ENCODE data around the gene TEX22. TPM values are rescaled to one million over a fixed set of nuclear protein-coding genes. Genes with fewer than 3 reads are reported as not detected.

Gene TEX22
- total RNA-seq, 3 donors from 2014 or later, result 0.71 to 1.7 (median 1.2) TPM

DNA sequence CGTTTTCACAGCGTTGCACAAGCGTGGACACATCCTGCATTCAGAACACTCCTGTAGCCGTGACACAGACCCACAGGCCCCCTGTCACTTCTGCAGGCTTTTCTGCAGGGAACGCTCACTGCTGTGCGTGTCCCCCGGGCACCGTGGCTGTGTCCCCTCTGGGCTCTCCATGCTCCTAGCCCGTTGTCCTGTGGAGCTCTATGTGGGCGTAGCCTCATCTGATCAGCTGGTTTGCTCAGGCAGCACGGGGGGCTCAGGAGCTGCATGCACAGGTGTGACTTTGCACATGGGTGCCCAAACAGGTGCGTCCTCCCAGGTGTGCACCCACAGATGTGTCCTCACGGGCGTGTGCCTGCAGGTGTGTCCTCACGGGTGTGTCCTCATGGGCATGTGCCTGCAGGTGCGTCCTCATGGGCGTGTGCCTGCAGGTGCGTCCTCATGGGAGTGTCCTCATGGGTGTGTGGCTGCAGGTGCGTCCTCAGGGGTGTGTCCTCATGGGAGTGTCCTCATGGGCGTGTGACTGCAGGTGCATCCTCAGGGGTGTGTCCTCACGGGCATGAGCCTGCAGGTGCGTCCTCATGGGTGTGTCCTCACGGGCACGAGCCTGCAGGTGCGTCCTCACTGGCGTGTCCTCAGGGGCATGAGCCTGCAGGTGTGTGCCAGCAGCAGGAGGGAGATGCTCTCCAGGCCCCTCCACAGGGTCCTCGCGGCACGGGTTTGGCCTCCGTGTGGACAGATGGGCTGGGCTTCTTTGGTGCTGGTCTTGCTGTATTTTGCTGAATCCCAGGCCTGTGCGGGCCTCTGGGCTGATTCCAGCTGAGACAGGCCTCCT, 38.8 kb downstream of the TEX22 start:
- H3K4me1 Mint-ChIP-seq (ENCODE audit: low read depth), result peaks cover 8% of the 10 kb centered on the region
- peaks cover 3% of the 10 kb centered on the region for H3K36me3 Mint-ChIP-seq (ENCODE audit: insufficient read depth)
- H3K4me3 Mint-ChIP-seq, result no peak overlapping the region
- H3K27me3 Mint-ChIP-seq (ENCODE audit: low read depth), result no peaks in the 10 kb centered on the region
- no peaks in the 10 kb centered on the region for H3K9me3 Mint-ChIP-seq
- no peak for ATAC-seq
- DNase-seq, result no peak

DNA sequence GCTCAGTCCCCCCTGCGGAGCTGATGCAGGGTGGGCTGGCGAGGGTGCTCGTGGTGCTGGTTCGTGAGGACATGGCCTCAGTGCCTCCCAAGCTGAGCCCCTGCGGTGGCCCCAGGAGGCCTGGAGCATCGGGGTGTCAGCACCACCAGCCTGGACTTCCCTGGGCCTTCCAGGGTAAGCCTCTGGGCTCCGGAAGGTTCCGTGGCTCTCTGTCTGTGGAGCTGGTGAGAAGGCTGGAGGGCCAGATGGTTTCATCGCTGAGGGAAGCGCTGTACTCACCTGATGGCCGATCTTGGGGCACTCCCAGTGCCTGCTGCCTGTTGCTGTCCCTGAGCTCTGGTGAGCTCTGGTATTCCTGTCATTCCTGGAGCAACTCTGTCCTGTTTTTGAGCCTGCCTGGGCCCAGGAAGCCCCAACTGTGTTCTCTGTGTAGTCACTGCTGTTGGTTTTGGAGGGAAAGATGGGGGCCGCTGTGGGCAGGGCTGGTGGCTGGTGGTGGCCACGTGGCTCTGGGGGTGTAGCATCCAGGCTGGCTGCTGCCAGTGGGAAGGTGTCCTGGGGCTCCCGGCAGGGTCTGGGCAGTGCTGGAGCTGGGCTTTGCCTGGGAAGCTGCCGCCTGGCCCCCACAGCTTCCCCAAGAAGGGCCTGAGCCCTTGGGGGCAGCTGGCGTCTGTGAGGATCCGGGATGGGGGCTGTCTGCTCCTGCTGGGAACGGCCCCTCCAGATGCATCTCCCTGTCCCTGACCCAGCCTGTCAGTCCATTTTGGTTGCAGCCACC, 39.6 kb downstream of the TEX22 start:
- no peak overlapping the region for H3K4me3 Mint-ChIP-seq
- H3K27me3 Mint-ChIP-seq (ENCODE audit: low read depth), result no peaks in the 10 kb centered on the region
- H3K9me3 Mint-ChIP-seq, result no peaks in the 10 kb centered on the region
- H3K36me3 Mint-ChIP-seq (ENCODE audit: insufficient read depth), result peaks cover 3% of the 10 kb centered on the region
- H3K4me1 Mint-ChIP-seq (ENCODE audit: low read depth), result peaks cover 8% of the 10 kb centered on the region
- DNase-seq (no peak), ATAC-seq (no peak)

DNA sequence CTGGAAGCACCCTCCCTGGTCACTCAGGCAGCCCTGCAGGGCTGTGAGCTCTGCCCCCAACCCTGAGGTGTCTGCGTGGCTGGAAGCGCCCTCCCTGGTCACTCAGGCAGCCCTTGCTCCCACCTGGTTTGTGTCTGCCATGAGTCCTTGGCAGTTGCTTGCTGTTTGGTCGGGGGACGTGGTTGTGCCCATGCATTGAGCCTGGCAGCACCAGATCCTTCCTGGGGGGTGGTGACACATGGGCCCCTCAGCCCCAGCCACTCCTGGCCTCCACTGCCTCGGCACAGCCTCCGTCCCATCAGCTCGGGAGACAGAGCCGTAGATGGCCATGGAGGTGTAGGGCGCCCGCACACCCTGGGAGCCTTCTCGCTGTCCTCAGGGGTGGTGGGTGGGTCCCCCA, 40.8 kb downstream of the TEX22 start:
- DNase-seq, result no peak
- Mint-ChIP-seq H3K9me3 (no peaks in the 10 kb centered on the region), H3K4me3 (no peak overlapping the region), H3K4me1 (ENCODE audit: low read depth) (peaks cover 8% of the 10 kb centered on the region), H3K36me3 (ENCODE audit: insufficient read depth) (peaks cover 3% of the 10 kb centered on the region), H3K27me3 (ENCODE audit: low read depth) (no peaks in the 10 kb centered on the region)
- ATAC-seq, result no peak

DNA sequence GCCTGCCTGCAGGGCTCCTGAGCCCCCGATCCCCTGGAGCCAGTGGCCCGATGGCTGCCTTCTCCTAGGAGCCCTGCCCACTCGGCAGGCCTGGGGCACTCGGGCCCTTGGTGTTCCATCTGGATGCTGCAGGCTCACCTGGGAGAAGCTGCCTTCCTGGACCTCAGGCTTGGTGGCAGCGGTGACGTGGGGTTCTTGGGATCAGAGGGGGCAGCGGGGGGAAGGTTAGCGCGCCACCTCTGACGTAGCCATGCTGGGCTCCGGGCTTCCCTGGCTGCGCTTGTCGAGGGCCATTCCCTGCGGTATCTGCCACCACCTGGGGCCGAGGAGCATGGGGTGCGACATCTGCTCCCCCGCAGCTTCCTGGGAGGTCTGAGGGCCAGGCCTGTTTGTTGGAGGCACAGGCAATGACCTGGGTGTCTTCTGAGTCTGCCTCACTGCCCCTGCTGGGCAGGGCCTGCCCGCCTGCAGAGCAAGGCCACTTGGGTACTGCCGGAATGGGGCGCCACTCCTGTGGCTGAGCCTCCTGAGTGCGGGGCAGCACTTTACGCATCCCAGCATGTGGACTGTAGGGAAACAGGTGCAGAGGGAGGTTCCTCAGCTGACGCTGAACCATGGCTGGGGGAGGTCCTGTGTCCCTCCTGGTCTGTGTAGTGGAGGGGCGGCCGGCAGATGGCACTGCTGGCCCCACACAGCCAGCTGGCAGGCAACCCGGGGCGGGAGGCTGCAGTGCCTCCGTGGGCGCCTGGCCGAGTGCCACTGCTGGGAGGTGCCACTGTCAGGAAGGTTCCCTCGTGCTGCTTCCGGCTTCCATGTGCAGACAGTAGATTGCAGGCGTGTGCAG, 41.6 kb downstream of the TEX22 start:
- DNase-seq, result no peak
- Mint-ChIP-seq H3K27me3 (ENCODE audit: low read depth) (no peaks in the 10 kb centered on the region), H3K4me3 (no peak overlapping the region), H3K36me3 (ENCODE audit: insufficient read depth) (peaks cover 3% of the 10 kb centered on the region), H3K9me3 (no peaks in the 10 kb centered on the region), H3K4me1 (ENCODE audit: low read depth) (peaks cover 6% of the 10 kb centered on the region)
- no peak for ATAC-seq

DNA sequence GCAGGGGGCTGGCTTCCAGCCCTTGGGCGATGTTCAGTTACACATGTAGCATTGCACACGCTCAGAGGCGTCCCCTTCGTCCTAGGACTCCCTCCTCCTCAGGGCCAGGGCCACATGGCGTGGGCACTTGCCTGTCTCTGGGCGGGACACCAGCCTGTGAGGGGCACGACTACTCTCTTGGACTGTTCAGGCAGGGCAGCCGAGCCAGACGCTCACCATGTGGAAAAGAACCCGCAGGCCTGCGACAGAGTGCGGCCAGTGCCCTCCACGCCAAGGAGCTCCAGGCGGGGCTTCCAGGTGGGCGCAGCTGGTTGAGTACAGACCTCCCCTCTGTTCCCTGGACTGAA, 42.2 kb downstream of the TEX22 start:
- H3K4me3 Mint-ChIP-seq, result no peak overlapping the region
- ATAC-seq, result no peak
- H3K9me3 Mint-ChIP-seq, result no peaks in the 10 kb centered on the region
- H3K27me3 Mint-ChIP-seq (ENCODE audit: low read depth), result no peaks in the 10 kb centered on the region
- H3K36me3 Mint-ChIP-seq (ENCODE audit: insufficient read depth), result peaks cover 3% of the 10 kb centered on the region
- H3K4me1 Mint-ChIP-seq (ENCODE audit: low read depth), result peaks cover 3% of the 10 kb centered on the region
- no peak for DNase-seq

DNA sequence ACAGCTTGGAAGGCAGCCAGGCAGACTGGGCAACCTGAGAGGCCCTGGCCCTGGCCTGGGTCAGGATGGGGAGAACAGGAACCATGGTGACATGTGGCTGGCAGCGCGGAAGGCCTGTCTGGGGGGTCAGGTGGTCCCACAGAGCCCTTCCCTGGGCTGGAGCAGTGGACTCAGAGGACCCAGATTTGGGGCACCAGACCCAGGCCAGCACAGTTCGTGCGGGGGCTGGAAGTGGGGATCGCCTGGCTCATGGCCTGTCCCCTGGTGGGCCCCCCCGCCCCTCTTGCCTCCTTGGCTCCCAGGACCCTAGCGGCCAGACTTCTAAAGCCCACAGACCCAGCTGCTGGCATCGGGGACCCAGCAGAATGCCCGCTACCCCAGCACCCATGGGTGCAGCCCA, 42.7 kb downstream of the TEX22 start:
- DNase-seq, result no peak
- no peak for ATAC-seq
- peaks cover 2% of the 10 kb centered on the region for H3K4me1 Mint-ChIP-seq (ENCODE audit: low read depth)
- H3K27me3 Mint-ChIP-seq (ENCODE audit: low read depth), result no peaks in the 10 kb centered on the region
- no peak overlapping the region for H3K4me3 Mint-ChIP-seq
- H3K9me3 Mint-ChIP-seq, result no peaks in the 10 kb centered on the region
- peaks cover 3% of the 10 kb centered on the region for H3K36me3 Mint-ChIP-seq (ENCODE audit: insufficient read depth)

DNA sequence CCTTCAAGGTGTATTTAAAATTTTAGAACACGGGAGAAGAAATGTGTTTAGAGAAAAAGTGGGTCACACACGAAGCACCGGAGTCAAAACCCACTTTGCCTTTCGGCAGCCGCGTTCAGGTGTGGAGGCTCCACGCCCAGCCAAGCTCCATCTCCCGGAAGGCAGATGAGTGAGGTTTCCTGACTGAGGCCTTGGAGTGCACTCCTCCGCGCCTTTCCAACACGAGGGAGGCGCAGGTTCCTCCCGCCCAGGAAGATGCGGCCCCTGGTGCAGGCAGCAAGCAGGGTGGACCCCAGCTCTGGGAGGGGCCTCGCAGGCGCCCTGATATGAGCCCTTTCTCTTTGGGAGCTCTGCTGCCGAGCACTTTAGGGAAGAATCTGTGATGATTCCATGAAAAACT, 43.8 kb downstream of the TEX22 start:
- ATAC-seq (no peak), DNase-seq (no peak)
- no peaks in the 10 kb centered on the region for H3K9me3 Mint-ChIP-seq
- H3K27me3 Mint-ChIP-seq (ENCODE audit: low read depth), result no peaks in the 10 kb centered on the region
- H3K4me3 Mint-ChIP-seq, result no peak overlapping the region
- H3K36me3 Mint-ChIP-seq (ENCODE audit: insufficient read depth), result peaks cover 3% of the 10 kb centered on the region
- H3K4me1 Mint-ChIP-seq (ENCODE audit: low read depth), result no peaks in the 10 kb centered on the region

DNA sequence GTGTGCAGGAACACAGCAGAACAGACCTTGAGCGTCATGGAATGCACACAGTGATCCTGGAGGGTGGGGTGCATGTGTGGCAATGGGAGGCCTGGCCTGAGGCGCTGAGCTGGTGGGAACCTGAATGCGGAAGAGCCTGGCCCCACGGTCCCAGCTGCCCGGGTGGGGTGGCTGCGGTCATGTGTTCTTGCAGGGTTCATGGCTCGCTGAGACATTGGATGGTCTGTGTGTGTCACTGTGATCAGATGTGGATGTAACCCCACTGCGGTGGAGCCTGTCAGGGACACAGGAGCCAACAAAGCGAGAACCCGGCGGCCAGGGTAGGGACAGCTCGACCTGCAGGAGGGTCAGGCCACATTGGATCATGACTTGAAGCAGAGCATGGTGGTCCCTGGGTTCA, 44.5 kb downstream of the TEX22 start:
- Mint-ChIP-seq H3K4me1 (ENCODE audit: low read depth) (no peaks in the 10 kb centered on the region), H3K27me3 (ENCODE audit: low read depth) (no peaks in the 10 kb centered on the region), H3K4me3 (no peak overlapping the region), H3K36me3 (ENCODE audit: insufficient read depth) (peaks cover 3% of the 10 kb centered on the region), H3K9me3 (no peaks in the 10 kb centered on the region)
- no peak for DNase-seq
- ATAC-seq, result no peak

DNA sequence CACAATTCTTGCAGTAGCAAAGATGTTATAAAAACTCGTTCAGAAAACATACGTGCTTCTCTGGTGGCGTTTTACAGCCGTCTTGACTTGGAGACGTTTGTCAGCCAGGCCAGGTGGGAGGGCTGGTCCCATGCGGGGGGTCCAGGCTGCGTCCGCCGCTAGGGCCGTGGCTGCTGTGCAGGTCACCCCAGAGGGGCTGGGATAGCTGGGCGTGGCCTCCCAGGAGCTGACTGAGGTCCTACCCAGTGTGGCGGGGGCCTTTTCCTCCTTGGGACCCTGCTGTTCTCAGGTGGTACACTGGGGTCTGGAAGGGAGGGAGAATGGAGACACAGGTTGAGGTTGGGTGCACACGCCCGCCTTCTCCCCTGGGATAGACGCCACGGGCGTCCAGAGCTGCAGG, 46.5 kb downstream of the TEX22 start:
- ATAC-seq, result no peak
- no peaks in the 10 kb centered on the region for H3K27me3 Mint-ChIP-seq (ENCODE audit: low read depth)
- H3K4me1 Mint-ChIP-seq (ENCODE audit: low read depth), result no peaks in the 10 kb centered on the region
- no peak for DNase-seq
- no peaks in the 10 kb centered on the region for H3K9me3 Mint-ChIP-seq
- H3K36me3 Mint-ChIP-seq (ENCODE audit: insufficient read depth), result peaks cover 3% of the 10 kb centered on the region
- no peak overlapping the region for H3K4me3 Mint-ChIP-seq

DNA sequence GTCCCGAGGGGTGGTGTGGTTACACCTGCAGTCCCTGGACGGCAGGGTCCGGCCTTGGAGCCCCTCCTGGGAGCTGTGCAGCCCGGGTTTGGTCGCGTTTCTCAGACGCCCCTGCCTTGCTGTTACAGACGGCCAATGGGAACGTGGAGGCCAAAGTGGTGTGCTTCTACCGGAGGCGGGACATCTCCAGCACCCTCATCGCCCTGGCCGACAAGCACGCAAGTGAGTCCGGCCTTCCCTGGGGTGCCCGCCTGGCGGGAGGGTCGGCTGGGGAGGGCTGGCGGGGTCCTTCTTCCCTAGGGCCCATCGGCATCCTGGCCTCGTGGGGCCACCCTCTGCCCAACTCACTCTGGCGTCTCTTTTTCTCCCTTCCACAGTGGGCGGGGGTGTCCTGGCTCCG, 47.0 kb downstream of the TEX22 start:
- no peak for ATAC-seq
- no peak for DNase-seq
- H3K36me3 Mint-ChIP-seq (ENCODE audit: insufficient read depth), result peaks cover 3% of the 10 kb centered on the region
- H3K4me1 Mint-ChIP-seq (ENCODE audit: low read depth), result no peaks in the 10 kb centered on the region
- H3K4me3 Mint-ChIP-seq, result no peak overlapping the region
- H3K27me3 Mint-ChIP-seq (ENCODE audit: low read depth), result no peaks in the 10 kb centered on the region
- no peaks in the 10 kb centered on the region for H3K9me3 Mint-ChIP-seq

DNA sequence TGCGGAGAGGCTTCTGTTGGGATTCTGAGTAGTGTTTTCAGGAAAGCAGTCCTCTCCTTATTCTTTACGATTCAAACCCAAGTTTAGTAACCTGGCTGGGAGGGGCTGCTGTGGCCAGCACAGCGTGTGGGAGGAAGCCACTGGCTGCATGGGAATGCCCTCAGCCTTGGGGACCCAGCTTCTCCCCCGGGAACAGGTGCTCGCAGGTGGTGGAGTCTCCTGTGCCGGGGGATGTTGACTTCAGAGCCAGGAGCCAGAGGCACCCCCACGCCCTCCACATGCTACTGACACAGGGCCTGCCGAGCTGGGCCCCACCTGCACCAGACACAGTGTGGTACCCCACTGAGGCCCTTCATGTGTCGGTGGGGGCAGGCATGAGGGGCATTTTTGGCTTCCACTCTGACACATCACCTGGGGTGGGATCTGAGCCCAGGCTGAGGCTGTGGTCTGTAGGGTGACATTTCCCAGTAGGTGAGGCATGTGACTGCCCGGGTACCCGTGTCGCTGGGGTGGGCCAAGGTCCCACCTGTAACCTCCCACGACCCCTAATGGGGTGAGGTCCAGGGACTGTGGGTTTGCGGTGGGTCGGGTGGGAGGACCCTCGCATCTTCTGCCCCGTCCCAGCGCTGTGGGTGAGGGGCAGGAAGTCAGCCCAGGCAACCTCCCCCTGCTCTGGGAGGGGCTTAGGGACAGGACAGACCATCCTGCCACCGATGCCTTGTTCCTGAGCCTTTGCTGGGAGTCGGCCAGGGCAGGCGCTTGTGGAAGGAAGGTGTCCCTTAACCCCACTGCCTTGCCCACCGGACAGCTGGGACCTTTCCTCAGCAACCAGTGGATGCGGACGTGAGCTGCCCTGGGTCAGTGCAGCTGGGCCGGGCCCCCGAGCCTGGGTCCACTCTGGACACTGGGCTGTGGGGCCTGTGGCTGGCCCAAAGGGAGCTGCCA, 47.8 kb downstream of the TEX22 start:
- Mint-ChIP-seq H3K36me3 (ENCODE audit: insufficient read depth) (peaks cover 3% of the 10 kb centered on the region), H3K27me3 (ENCODE audit: low read depth) (no peaks in the 10 kb centered on the region), H3K4me1 (ENCODE audit: low read depth) (no peaks in the 10 kb centered on the region), H3K9me3 (no peaks in the 10 kb centered on the region), H3K4me3 (no peak overlapping the region)
- DNase-seq (no peak), ATAC-seq (no peak)

DNA sequence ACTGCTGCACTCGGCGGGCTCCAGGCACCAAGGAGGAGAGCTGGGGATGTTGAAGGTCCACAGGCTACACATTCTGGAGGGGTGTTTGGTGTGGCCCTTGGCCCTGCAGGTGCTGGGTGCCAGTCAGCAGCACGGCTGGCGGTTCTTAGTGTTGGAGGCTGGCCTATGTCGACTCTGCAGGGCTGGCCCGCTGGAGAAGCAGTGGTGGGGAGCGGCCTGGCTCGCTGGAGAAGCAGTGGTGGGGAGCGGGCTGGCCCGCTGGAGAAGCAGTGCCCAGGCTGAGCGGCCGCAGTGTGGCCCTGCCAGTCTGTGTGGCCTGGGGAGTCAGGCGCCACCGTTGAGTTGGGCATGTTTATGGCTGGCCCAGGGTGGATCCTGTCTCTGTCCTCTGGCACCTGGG, 48.6 kb downstream of the TEX22 start:
- ATAC-seq (no peak), DNase-seq (no peak)
- no peaks in the 10 kb centered on the region for H3K4me1 Mint-ChIP-seq (ENCODE audit: low read depth)
- no peaks in the 10 kb centered on the region for H3K27me3 Mint-ChIP-seq (ENCODE audit: low read depth)
- H3K4me3 Mint-ChIP-seq, result no peak overlapping the region
- peaks cover under 1% of the 10 kb centered on the region for H3K36me3 Mint-ChIP-seq (ENCODE audit: insufficient read depth)
- no peaks in the 10 kb centered on the region for H3K9me3 Mint-ChIP-seq

DNA sequence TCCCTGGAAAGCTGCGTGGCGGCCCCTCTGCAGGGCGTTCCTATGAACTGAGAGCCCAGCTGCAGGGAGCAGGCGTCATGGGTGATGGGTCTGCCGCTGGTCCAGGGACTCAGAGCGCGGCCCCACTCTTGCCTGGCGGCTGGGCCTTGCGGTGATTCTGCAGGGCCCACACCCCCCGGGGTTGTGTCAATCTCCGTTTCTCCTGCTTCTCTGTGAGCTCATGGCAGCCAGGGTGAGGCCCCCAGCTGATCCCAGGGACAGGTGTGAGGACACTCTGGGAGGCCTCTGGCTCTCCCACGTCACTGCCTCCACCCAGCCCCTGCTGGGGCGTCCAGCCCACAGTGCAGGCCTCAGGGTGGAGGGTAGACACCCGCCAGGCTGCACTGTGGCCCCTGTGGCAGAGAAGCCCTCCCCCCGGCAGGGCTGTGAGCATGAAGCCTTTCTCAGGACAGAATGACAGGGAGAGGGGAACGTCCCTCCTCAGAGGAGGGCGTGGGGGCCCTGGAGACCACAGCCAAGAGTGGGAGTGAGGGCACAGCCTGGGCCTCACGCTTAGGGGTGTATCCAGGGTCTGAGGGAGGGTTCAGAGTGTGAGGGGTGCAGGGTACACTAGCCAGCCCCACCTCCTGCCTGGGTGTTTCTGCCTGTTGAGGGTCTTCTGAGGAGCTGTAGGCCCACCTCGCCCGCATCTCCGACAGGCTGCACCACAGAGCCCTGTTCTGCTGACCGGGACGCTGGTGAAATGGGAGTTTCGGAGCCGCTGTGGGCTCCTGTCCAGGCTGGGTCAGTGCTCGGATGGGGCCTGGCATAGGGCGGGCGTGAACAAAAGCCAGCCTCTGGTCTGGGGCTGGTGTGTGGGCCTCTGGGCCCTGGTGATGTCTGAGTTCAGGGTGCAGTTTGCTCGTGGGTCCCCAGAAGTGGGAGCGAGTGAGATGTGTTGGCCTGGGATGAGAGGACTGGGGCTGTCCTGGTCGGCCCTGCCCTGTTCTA, 49.6 kb downstream of the TEX22 start:
- Mint-ChIP-seq H3K9me3 (no peaks in the 10 kb centered on the region), H3K27me3 (ENCODE audit: low read depth) (no peaks in the 10 kb centered on the region), H3K4me3 (no peak overlapping the region), H3K4me1 (ENCODE audit: low read depth) (no peaks in the 10 kb centered on the region), H3K36me3 (ENCODE audit: insufficient read depth) (peaks cover 6% of the 10 kb centered on the region)
- DNase-seq (no peak), ATAC-seq (no peak)

Measured in activated T-cell treated with anti-CD3 and anti-CD28 coated beads, Interleukin-2, amount 50 U/mL, for 4 hours (primary cell).